HG02938 (cell line): ENCODE data around the gene TRPV5.

ENCODE experiments used
- ATAC-seq: cut with Tn5 transposase; IDR thresholded peaks from one replicate; pipeline ENCODE4 v1.9.1; 2021; ENCODE audit warnings: mild to moderate bottlenecking, moderate library complexity; ENCODE audit not compliant: unreplicated experiment

The TRPV5 gene

GRCh38 chr7:142859411-142859810, 74.1 kb downstream of the TRPV5 start:
- ATAC-seq, result no peak
